ENCODE measurements around the gene DMAC1.

DMAC1 gene

GRCh38 chr9:7777771-7778170 is 21.8 kb downstream of the DMAC1 start:
- no peak for DNase-seq
- no peak for TF ChIP-seq CTCF (IDR thresholded peaks at IDR 0.05)
- no peaks in the 10 kb centered on the region for H3K36me3 ChIP-seq
- no peaks in the 10 kb centered on the region for H3K9me3 ChIP-seq
- H3K4me3 ChIP-seq, result no peak overlapping the region
- intact Hi-C loops (cut with DNase I; ENCODE audit: low total_unique reads), result no loop called here
- H3K27ac ChIP-seq, result no peak overlapping the region
- H3K27me3 ChIP-seq, result no peaks in the 10 kb centered on the region
- peaks cover 0 to 4% (median 0%) of the 10 kb centered on the region in 4 donors for H3K4me1 ChIP-seq

- H3K4me3 ChIP-seq, result no peak overlapping the region
- no peak for TF ChIP-seq CTCF (IDR thresholded peaks at IDR 0.05)
- intact Hi-C loops (cut with DNase I; ENCODE audit: low total_unique reads), result no loop called here
- no peak for DNase-seq
- no peaks in the 10 kb centered on the region for H3K27me3 ChIP-seq
- H3K36me3 ChIP-seq, result no peaks in the 10 kb centered on the region
- H3K27ac ChIP-seq, result no peak overlapping the region
- H3K4me1 ChIP-seq, result no peaks in the 10 kb centered on the region
- H3K9me3 ChIP-seq, result peaks cover 0 to 3% (median 0%) of the 10 kb centered on the region in 3 donors
Measured at GRCh38 chr9:7770111-7770510, 29.5 kb downstream of the DMAC1 start.

DNA sequence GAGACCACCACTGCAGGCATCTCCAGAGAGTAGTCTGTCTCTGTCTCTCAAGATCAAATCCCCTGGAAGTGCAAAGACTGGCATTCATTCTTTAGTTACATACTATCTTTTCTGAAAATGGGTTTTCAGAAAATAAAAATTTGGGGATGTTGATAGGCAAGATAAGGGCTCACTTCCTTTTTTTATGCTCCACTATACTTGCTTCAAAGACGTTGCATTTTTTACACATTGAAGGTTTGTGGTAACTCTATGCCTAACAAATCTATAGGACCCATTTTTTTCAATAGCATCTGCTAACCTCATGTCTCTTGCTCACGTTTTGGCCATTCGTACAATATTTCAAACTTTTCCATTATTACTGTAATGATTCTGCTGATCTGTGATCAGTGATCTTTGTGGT is 37.0 kb downstream of the DMAC1 start:
- no peak for DNase-seq
- no peak for TF ChIP-seq CTCF (IDR thresholded peaks at IDR 0.05)
- Histone ChIP-seq H3K4me3 (no peak overlapping the region), H3K36me3 (no peaks in the 10 kb centered on the region), H3K9me3 (peaks cover 0 to 5% (median 0%) of the 10 kb centered on the region in 3 donors), H3K27me3 (no peaks in the 10 kb centered on the region), H3K4me1 (no peaks in the 10 kb centered on the region), H3K27ac (no peak overlapping the region)
- intact Hi-C loops (cut with DNase I; ENCODE audit: low total_unique reads), result no loop called here

GRCh38 chr9:7760014-7760415 is 39.6 kb downstream of the DMAC1 start:
- H3K4me3 ChIP-seq, result no peak overlapping the region
- intact Hi-C loops (cut with DNase I; ENCODE audit: low total_unique reads), result no loop called here
- no peak overlapping the region for H3K27ac ChIP-seq
- no peak for TF ChIP-seq CTCF (IDR thresholded peaks at IDR 0.05)
- peak; percentile 35 to 65 for DNase-seq
- peaks cover 0 to 1% (median 0%) of the 10 kb centered on the region in 3 donors for H3K9me3 ChIP-seq
- no peaks in the 10 kb centered on the region for H3K36me3 ChIP-seq
- no peaks in the 10 kb centered on the region for H3K4me1 ChIP-seq
- H3K27me3 ChIP-seq, result no peaks in the 10 kb centered on the region

DNA sequence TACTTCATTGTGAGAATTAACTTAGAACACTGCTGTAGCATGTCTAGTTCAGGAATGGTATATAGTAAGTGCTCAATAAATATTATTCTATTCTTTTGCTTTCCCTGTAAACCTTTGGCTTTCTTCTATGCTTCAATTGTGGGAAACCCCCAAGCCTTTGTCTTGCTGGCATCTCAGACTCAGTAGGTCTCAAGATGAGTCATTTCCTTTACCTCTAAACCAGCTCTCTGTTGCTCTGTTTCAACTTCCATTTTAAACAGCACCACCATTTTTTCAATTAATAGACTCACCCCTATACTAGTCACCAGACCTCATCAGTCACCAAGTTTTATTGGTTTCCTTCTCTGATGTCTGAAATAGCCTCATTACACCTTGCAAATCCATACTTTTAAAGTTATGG is 43.5 kb downstream of the DMAC1 start:
- no peak overlapping the region for H3K27ac ChIP-seq
- no peaks in the 10 kb centered on the region for H3K27me3 ChIP-seq
- DNase-seq, result no peak
- TF ChIP-seq CTCF (IDR thresholded peaks at IDR 0.05), result no peak
- H3K36me3 ChIP-seq, result no peaks in the 10 kb centered on the region
- no peaks in the 10 kb centered on the region for H3K4me1 ChIP-seq
- no peak overlapping the region for H3K4me3 ChIP-seq
- intact Hi-C loops (cut with DNase I; ENCODE audit: low total_unique reads), result no loop called here
- H3K9me3 ChIP-seq, result no peaks in the 10 kb centered on the region

DNA sequence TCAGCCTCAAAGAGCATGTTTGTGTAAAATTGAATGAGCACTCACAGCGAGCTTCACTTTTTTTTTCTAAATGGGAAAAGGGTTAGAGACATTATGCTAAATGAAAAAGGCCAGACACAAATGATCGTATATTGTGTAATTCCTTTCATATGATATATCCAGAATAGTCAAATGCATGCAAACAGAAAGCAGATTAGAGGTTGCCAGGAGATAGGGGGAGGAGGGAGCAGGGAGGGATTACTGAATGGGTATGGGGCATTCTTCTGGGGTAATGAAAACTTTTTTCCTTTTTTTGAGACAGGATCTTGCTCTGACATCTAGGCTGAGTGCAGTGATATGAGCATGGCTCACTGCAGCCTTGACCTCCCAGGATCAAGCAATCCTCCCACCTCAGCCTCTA is 47.1 kb downstream of the DMAC1 start:
- no peaks in the 10 kb centered on the region for H3K27me3 ChIP-seq
- no peak for DNase-seq
- H3K36me3 ChIP-seq, result no peaks in the 10 kb centered on the region
- H3K4me1 ChIP-seq, result no peaks in the 10 kb centered on the region
- no peaks in the 10 kb centered on the region for H3K9me3 ChIP-seq
- TF ChIP-seq CTCF (IDR thresholded peaks at IDR 0.05), result no peak
- intact Hi-C loops (cut with DNase I; ENCODE audit: low total_unique reads), result no loop called here
- H3K4me3 ChIP-seq, result no peak overlapping the region
- H3K27ac ChIP-seq, result no peak overlapping the region
